ENCODE measurements around the gene OGN.

OGN gene

GRCh38 chr9:92345582-92345981, 58.8 kb downstream of the OGN start:
- DNase-seq (ENCODE audit: low read depth, low spot score): no peak

- no peak for DNase-seq (ENCODE audit: low read depth, low spot score)
These were observed 61.4 kb downstream of the OGN start for GRCh38 chr9:92342825-92343488.

DNA sequence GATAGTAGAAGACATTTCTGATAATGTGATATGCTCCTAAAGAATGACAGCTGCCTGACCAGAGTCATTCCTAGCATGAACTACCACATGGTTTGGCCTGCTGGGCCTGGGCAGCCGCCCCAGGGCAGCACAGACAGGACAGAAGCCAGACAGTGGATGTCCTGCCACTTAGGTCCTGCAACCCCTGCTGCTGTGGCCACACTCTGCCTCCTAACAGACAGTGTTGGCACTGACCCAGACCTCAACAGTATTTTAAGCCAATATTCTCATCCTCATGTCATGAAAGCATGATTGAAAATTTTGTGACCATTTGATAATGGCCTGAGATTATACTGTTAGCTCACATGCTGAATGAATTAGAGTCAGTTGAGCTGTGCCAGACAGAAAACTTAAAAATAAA, 62.8 kb downstream of the OGN start:
- no peak for DNase-seq (ENCODE audit: low read depth, low spot score)

GRCh38 chr9:92333282-92333634, 71.1 kb downstream of the OGN start:
- DNase-seq (ENCODE audit: low read depth, low spot score): no peak

Measured in smooth muscle cell of the brain vasculature (primary cell).